ENCODE data around the gene RPL41.

DNA sequence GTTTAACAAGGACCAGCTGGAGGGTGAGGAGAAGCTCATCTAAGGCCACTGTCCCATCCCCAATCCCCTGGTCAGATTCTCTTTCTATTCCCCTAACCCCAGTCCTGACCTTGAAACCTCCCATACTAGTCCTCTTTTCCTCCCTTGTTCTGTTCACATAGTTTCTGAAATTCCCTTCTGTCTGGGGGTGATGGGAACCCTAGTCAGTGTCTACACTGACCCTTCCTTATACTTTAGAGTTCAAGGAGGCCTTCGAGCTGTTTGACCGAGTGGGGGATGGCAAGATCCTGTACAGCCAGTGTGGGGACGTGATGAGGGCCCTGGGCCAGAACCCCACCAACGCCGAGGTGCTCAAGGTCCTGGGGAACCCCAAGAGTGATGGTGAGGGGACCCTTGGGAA lies 38.4 kb downstream of the RPL41 start:
- TF ChIP-seq, protein P1, sequence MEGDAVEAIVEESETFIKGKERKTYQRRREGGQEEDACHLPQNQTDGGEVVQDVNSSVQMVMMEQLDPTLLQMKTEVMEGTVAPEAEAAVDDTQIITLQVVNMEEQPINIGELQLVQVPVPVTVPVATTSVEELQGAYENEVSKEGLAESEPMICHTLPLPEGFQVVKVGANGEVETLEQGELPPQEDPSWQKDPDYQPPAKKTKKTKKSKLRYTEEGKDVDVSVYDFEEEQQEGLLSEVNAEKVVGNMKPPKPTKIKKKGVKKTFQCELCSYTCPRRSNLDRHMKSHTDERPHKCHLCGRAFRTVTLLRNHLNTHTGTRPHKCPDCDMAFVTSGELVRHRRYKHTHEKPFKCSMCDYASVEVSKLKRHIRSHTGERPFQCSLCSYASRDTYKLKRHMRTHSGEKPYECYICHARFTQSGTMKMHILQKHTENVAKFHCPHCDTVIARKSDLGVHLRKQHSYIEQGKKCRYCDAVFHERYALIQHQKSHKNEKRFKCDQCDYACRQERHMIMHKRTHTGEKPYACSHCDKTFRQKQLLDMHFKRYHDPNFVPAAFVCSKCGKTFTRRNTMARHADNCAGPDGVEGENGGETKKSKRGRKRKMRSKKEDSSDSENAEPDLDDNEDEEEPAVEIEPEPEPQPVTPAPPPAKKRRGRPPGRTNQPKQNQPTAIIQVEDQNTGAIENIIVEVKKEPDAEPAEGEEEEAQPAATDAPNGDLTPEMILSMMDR (IDR thresholded peaks at IDR 0.05) = no peak
- TF ChIP-seq EZH2 (IDR thresholded peaks at IDR 0.05) (no peak), EZH2phosphoT487 (IDR thresholded peaks at IDR 0.05) (no peak)

Data from neural progenitor cell (in vitro differentiated cells).